GM11168 (cell line): ENCODE measurements around the gene PEAK3.

ENCODE experiments used
- in situ Hi-C: fragments of 300-500 bp; cut with MboI; formaldehyde crosslinking; loops from one replicate; pipeline ENCODE4 v1.12.0; 2022; ENCODE audit warnings: low sequenced_read_pairs; ENCODE audit not compliant: unreplicated experiment

Gene PEAK3

GRCh38 chr19:2282062-2282861 is at the start of gene PEAK3:
PEAK3 (minus strand) TSS chr19:2282175; CDS start chr19:2280931, 1,244 bp downstream.
- in situ Hi-C loops, result loop anchor here (25.0 kb wide), 1 partner anchor 105 kb away; no protein-coding TSS in a partner anchor

- in situ Hi-C loops, result no loop called here
These were observed 48.8 kb upstream of the PEAK3 start for GRCh38 chr19:2330632-2331284.

GRCh38 chr19:2330255-2330631 is 48.3 kb upstream of the PEAK3 start:
- in situ Hi-C loops, result no loop called here

- in situ Hi-C loops, result no loop called here
These were observed 47.5 kb upstream of the PEAK3 start for GRCh38 chr19:2329501-2329916.

GRCh38 chr19:2329149-2329478 is 47.1 kb upstream of the PEAK3 start:
- in situ Hi-C loops, result no loop called here

GRCh38 chr19:2328401-2329148 is 46.6 kb upstream of the PEAK3 start, which contains the start of the genes LSM7 and SPPL2B:
LSM7 (minus strand) TSS chr19:2328586; CDS start chr19:2328566, 20 bp downstream.
SPPL2B (plus strand) TSS chr19:2328684; CDS start chr19:2328710, 26 bp downstream.
- in situ Hi-C loops, result no loop called here

- in situ Hi-C loops, result no loop called here
These were observed 45.9 kb upstream of the PEAK3 start for GRCh38 chr19:2327773-2328400.

GRCh38 chr19:2326699-2327360 is 44.9 kb upstream of the PEAK3 start:
- in situ Hi-C loops, result no loop called here

- in situ Hi-C loops, result no loop called here
These were observed 43.5 kb upstream of the PEAK3 start for GRCh38 chr19:2325281-2326046.

GRCh38 chr19:2324220-2324948 is 42.4 kb upstream of the PEAK3 start:
- in situ Hi-C loops, result no loop called here

- in situ Hi-C loops, result no loop called here
These were observed 41.7 kb upstream of the PEAK3 start for GRCh38 chr19:2323707-2324106.

- in situ Hi-C loops, result no loop called here
These were observed 39.7 kb upstream of the PEAK3 start for GRCh38 chr19:2321565-2322283.

- in situ Hi-C loops, result no loop called here
These were observed 39.0 kb upstream of the PEAK3 start for GRCh38 chr19:2320939-2321338.

- in situ Hi-C loops, result no loop called here
These were observed 38.1 kb upstream of the PEAK3 start for GRCh38 chr19:2320049-2320448.

- in situ Hi-C loops, result no loop called here
These were observed 37.6 kb upstream of the PEAK3 start for GRCh38 chr19:2319551-2319950.

- in situ Hi-C loops, result no loop called here
These were observed 36.9 kb upstream of the PEAK3 start for GRCh38 chr19:2318923-2319322.

- in situ Hi-C loops, result no loop called here
These were observed 35.8 kb upstream of the PEAK3 start for GRCh38 chr19:2317756-2318155.

- in situ Hi-C loops, result no loop called here
These were observed 35.3 kb upstream of the PEAK3 start for GRCh38 chr19:2317300-2317699.
